ENCODE measurements around the gene CASP7. TPM values are rescaled to one million over a fixed set of nuclear protein-coding genes. Genes with fewer than 3 reads are reported as not detected.

Gene CASP7
- total RNA-seq, 1 donor from 2014 or later = 44.9 TPM

GRCh38 chr10:113745374-113745773 is 65.7 kb downstream of the CASP7 start:
- Histone ChIP-seq H3K79me2 (ENCODE audit: insufficient read depth, low read length) (no peaks in the 10 kb centered on the region), H3K27me3 (ENCODE audit: insufficient read depth, low read length) (no peaks in the 10 kb centered on the region), H3K9me3 (ENCODE audit: insufficient read depth, low read depth, low read length) (no peaks in the 10 kb centered on the region), H3K4me3 (ENCODE audit: insufficient read depth, low read depth, low read length) (no peak overlapping the region), H3K4me2 (ENCODE audit: low read length) (no peak overlapping the region), H3K4me1 (ENCODE audit: insufficient read depth, low read length) (peaks cover 4% of the 10 kb centered on the region), H3K9ac (ENCODE audit: low read length) (no peak overlapping the region), H3K36me3 (ENCODE audit: insufficient read depth, low read length) (no peaks in the 10 kb centered on the region), H2AFZ (ENCODE audit: low read depth, low read length) (no peak overlapping the region), H4K20me1 (ENCODE audit: insufficient read depth, low read length) (no peaks in the 10 kb centered on the region), H3K27ac (ENCODE audit: low read depth, low read length) (no peak overlapping the region)
- Mint-ChIP-seq H3K9me3 (ENCODE audit: unreplicated experiment) (peaks cover 10% of the 10 kb centered on the region), H3K27me3 (ENCODE audit: low read depth, unreplicated experiment) (peaks cover 11% of the 10 kb centered on the region), H3K27ac (ENCODE audit: unreplicated experiment) (no peak overlapping the region), H3K36me3 (ENCODE audit: low read depth, unreplicated experiment) (no peaks in the 10 kb centered on the region), H3K4me1 (ENCODE audit: low read depth, unreplicated experiment) (peaks cover 11% of the 10 kb centered on the region), H3K4me3 (ENCODE audit: unreplicated experiment) (no peak overlapping the region)
- FAIRE-seq = no peak
- TF ChIP-seq EZH2 (IDR thresholded peaks at IDR 0.05; ENCODE audit: insufficient read depth, low read length) (no peak), CTCF (IDR thresholded peaks at IDR 0.05; ENCODE audit: insufficient read depth, low read depth, low read length) (no peak)
- DNase-seq (ENCODE audit: low read depth) = no peak

- H3K4me2 ChIP-seq (ENCODE audit: low read length) = no peak overlapping the region
- DNase-seq (ENCODE audit: low read depth) = peak; percentile 31
- H3K4me3 Mint-ChIP-seq (ENCODE audit: unreplicated experiment) = no peak overlapping the region
These were observed 66.7 kb downstream of the CASP7 start for GRCh38 chr10:113746217-113746957.

More at GRCh38 chr10:113746217-113746957, 66.7 kb downstream of the CASP7 start:
- H3K27ac ChIP-seq (ENCODE audit: low read depth, low read length) = no peak overlapping the region
- peaks cover 15% of the 10 kb centered on the region for H3K4me1 Mint-ChIP-seq (ENCODE audit: low read depth, unreplicated experiment)
- no peaks in the 10 kb centered on the region for H3K79me2 ChIP-seq (ENCODE audit: insufficient read depth, low read length)
- H3K9me3 ChIP-seq (ENCODE audit: insufficient read depth, low read depth, low read length) = no peaks in the 10 kb centered on the region
- peaks cover 11% of the 10 kb centered on the region for H3K27me3 Mint-ChIP-seq (ENCODE audit: low read depth, unreplicated experiment)
- no peaks in the 10 kb centered on the region for H3K36me3 ChIP-seq (ENCODE audit: insufficient read depth, low read length)
- peaks cover 4% of the 10 kb centered on the region for H3K4me1 ChIP-seq (ENCODE audit: insufficient read depth, low read length)
- H3K27ac Mint-ChIP-seq (ENCODE audit: unreplicated experiment) = no peak overlapping the region
- no peak for TF ChIP-seq EZH2 (IDR thresholded peaks at IDR 0.05; ENCODE audit: insufficient read depth, low read length)
- no peak for TF ChIP-seq CTCF (IDR thresholded peaks at IDR 0.05; ENCODE audit: insufficient read depth, low read depth, low read length)
- no peaks in the 10 kb centered on the region for H3K27me3 ChIP-seq (ENCODE audit: insufficient read depth, low read length)
- H2AFZ ChIP-seq (ENCODE audit: low read depth, low read length) = no peak overlapping the region
- no peak for FAIRE-seq
- H3K4me3 ChIP-seq (ENCODE audit: insufficient read depth, low read depth, low read length) = no peak overlapping the region
- peaks cover 10% of the 10 kb centered on the region for H3K9me3 Mint-ChIP-seq (ENCODE audit: unreplicated experiment)
- no peak overlapping the region for H3K9ac ChIP-seq (ENCODE audit: low read length)
- H3K36me3 Mint-ChIP-seq (ENCODE audit: low read depth, unreplicated experiment) = no peaks in the 10 kb centered on the region
- H4K20me1 ChIP-seq (ENCODE audit: insufficient read depth, low read length) = no peaks in the 10 kb centered on the region
